Activated effector memory CD4-positive, alpha-beta T cell treated with Interleukin-2 at 50 U/mL for 16 hours (primary cell): ENCODE data around the gene TUBB8.
"Not testable (repeated sequence)": the region's sequence is repeated elsewhere in the genome, so short reads cannot be mapped to it uniquely, and the experiment has no call there.

Source experiments
- DNase-seq: peaks from one replicate; pipeline ENCODE4 v3.0.0-alpha.2; 2020

Gene TUBB8

DNA sequence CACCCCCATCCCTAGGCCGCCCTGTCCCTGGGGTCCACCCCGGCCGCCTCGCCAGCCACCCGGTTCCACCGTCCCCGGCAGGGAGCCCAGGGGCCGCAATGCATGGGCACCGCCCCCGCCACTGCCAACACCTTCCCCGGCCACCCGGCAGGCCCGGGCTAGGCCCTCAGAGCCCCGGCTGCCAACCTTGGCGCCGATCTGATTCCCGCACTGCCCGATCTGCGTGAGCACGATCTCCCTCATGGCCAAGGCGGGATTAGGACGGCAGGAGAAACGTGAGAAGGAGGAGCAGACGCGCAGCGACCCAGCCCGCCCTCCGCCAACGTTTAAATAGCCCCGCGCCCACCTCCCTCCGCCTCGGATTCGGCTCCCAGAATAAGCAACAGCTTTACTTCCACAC is at the start of gene TUBB8:
Gene TUBB8 (minus strand): TSS at position 301 of the 400 bp plus-strand sequence. CDS start 58 bp downstream, at position 243.
- no peak for DNase-seq

DNA sequence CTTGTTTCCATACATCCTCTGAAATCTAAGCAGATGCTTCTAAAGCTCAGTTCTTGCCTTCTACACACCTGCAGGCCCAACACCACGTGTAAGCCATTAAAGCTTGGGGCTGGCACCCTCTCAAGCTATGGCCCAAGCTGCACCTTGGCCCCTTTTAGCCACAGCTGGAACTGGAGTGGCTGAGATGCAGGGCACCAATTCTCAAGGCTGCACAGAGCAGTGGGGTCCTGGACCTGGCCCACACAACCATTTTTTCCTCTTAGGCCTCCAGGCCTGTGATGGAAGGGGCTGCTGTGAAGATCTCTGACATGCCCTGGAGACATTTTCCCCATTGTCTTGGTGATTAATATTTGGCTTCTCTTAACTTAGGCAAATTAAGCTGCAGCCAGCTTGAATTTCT is 47.4 kb upstream of the TUBB8 start:
- no peak for DNase-seq

DNA sequence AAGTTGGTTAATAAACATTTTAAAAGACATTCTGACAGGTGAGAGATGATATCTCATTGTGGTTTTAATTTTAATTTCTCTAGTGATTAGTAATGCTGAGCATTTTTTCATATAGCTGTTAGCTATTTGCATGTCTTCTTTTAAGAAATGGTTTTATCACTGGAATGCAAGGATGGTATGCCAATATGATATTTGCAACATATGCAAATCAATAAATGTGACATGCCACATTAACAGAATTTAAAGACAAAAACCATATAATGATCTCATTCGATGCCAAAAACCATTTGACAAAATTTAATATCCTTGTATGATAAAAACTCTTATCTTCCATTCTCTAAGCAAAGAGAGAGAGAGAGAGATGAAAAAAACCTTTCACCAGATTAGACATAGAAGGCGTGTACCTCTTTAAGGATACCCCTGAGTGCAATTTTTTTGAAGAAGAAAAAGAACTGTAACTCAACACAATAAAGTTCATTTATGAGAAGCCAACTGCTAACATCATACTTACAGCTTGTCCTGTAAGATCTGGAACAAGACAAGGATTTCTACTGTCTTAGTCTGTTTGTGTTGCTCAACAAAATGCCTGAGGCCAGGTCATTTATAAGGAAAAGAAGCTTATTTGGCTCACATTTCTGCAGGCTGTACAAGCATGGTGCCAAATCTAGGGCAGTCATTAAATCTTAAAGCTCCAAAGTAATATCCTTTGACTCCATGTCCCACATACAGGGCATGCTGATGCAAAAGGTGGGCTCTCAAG is 46.4 kb upstream of the TUBB8 start:
- DNase-seq = no peak

DNA sequence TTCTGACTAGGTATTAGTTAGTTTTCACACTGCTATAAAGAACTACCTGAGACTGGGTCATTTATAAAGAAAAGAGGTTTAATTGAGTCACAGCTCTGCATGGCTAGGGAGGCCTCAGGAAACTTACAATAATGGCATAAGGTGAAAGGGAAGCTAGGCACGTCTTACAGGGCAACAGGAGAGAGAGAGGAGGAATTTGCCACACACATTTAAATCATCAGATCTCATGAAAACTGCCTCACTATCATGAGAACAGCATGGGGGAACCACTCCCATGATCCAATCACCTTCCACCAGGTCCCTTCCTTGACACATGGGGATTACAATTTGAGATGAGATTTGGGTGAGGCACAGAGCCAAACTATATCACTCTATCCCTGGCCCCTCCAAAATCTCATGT is 45.5 kb upstream of the TUBB8 start:
- DNase-seq = no peak

DNA sequence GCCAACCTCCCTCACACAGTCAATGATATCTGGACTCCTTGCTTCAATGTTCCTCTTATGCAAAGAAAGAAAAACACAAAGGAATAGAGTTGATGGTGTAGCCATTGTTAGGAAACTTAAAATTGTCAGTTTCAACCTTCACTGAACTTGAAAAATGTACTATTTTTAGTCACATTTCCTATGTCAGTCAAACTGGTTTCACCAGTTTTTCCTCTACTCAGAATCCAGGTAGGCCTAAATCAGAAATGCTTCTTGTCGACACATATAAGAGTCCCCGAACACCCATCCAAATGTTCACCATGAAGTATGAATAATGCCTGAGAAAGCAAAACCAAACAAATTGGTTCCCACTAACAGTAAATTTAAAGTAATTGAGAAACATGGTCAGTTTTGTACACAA is 43.8 kb upstream of the TUBB8 start:
- no peak for DNase-seq

DNA sequence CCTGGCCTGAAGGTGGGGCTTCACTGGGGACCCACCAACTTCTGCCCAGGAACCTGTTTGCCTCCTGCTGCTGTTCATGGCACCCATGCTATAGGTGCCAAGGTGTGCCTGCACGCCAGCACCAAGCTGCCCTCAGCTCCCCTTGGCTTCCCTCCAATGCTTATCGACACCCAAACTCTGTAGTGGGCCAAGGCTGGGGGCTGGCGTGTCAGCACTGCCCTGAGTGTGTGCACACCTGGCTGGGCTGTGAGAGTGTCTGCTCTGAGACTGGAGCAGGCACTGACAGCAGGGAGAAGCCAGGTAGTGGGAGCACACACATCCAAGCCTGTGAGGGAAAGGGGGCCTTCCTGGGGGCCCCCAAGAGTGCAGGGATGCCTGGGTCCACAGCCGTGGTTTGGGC is 43.1 kb upstream of the TUBB8 start:
- DNase-seq = no peak

DNA sequence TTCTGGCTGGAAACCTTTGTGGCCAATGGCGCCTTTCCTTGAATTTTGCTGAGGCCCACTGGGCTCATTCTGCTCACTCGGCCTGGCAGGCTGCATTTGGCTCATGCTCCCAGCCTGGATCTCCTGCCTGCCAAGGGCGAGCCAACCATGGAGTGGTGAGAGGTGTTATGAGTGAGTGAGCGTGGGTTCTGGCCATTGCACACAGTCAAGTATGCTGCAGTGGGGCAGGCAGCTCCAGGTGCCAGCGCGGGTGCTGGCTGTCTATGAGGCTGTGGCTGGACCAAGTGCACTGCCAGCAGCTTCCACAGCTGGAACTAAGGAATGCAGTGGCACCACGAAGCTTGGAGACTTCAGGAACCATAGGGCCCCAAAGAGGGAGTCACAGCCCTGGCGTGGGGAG is 42.2 kb upstream of the TUBB8 start:
- DNase-seq = no peak

DNA sequence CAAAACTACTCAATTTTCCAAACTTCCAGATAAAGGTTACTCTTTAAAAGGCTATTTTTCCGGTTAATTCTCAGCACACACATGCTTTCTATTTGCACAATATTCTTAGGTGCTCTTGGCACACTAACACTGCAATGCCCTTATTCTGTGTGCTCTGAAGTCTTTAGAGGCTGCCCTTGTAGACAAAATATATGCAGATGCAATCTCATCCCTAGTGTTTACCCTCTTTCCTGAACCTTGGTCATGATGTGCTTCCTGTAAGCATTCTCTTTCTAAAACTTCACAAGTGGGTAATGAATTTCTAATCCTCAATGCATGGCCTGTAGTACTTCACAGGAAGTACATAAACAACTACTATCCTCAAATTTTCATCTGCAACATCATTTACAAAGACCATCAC is 41.1 kb upstream of the TUBB8 start:
- no peak for DNase-seq

DNA sequence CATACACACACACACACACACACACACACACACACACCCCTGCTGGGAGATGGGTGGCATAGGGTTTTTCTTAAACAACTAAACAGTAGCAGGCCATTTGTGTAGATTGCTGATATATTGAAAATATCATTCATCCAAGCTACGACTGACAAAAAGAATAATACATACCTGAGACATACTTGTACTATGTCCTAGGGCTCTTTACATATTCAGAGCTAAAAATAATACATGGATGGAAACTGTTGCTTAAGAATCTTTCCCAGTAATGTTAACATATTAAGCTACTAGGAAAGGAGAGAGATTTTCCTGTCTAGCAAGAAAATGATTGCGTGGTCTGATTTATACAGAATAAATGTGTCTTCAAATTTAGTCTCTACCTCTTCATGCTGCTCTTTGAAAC is 40.2 kb upstream of the TUBB8 start:
- DNase-seq = no peak

DNA sequence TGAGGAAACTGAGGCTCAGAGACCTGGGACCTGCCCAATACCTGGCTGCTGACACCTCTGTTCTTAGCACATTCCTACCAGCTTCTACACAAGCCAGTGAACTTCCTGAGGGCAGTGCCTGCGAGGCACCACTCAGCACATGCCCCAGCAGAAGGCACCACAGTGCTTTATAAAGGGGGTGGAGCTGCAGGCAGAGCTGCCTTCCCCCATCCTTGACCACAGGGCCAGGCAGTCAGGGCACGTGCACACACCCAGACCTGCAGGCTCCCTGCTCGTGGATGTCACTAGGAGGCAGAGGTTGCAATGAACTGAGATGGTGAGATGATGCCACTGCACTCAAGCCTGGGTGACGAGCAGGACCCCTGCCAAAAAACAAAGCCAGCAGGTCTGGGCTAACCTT is 39.2 kb upstream of the TUBB8 start:
- DNase-seq = no peak

DNA sequence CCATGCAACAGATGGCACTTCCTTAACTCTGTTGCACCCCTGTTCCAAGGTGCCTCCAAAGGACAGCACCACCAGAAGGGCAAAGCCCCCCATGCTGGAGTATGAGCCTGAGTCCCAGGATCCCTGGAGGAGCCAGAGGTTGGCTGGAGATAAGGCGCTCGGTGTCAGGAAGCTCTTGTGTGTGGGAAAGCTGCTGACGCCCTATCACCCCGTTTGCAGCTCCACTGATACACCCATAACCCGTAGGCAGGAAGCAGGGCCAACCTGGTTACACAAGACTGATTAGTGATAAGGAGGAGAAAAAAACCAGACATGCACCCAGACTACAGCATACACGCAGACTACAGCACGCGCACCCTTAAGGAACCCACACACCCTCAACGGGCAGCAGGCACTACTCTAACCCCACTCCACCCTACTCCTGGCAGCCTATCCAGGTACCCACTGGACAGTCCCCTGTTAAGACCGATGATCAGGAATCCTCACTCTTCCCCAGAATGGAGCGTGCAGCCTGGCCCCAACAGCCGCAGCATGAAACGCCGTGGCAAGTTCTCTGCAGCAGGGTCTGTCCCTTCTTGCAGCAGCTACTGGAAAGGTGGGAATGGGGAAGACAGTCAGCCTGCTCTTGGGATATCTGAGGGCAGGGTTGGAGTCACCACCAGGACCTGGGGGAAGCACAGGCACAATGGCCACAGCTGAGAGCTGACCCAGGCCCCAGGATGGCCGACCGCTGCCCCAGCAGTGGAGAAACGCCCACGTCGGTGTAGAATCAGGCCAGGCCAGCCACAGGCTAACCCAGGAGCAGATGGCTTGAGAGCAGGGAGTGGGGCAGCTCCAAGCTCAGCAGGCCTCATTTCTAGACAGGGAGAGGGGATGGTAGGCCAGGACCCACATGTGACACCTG is 38.3 kb upstream of the TUBB8 start:
- no peak for DNase-seq

DNA sequence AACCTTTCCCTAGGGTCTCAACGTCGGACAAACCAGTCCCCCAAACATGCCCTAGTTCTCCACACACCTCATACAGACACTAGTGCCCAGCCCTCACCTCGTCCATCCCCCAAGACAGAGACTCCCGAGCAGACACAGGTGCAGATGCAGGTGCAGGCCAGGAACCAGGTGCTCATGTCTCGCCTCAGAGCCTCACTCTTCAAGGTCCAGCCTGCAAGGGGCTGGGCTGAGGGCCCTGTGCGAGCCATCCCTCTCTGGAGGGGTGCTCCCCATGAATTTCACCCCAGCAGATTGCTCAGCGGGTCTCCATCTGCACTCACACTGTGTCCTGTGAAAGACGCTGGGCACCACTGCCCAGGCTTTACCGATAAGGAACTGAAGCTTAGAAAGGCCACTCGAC is 36.9 kb upstream of the TUBB8 start:
- no peak for DNase-seq

DNA sequence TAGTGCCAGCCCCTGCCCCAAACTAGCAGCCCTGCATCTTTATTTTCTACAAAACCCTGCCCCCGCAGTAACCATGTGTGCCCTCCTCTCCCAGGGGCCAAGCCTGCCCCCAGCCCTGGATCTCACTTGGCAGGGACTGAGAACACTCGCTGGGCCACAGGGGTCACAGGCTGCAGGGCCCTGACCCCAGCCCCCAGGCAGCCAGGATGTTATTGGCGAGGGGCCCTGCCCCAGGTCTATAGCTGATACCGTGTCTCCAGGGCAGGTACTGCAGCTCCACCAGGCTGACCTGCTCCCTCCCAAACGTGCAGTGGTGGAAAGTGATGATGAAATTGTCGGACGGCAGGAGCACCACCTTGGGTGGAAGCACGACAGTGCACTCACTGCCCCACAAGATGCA is 35.9 kb upstream of the TUBB8 start:
- no peak for DNase-seq

DNA sequence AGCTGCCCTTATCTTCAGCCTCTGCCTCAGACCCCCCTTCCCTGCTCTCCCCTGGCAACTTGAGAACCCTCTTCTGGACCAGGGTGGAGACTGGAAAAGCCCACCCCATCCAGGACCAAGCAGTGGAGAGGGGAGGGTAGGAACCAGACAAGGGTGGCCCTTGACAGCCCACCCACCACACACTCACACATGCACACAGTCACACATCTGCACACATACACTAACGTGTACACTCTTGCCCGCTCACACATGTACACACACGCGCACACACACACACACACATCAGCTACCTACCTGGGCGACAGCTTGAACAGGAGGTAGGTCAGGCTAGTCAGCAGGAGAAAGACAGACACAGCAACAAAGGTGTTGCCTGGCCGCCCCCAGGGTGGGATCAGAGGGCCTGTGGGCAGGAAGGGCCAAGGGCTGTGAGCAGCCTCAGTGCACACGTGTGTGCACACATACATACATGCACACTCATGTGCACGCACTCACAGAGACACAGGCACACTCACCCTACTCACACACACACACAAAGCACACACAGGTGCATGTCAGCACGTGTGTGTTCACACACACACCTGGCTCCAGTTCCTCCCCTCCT is 34.9 kb upstream of the TUBB8 start:
- DNase-seq = no peak

DNA sequence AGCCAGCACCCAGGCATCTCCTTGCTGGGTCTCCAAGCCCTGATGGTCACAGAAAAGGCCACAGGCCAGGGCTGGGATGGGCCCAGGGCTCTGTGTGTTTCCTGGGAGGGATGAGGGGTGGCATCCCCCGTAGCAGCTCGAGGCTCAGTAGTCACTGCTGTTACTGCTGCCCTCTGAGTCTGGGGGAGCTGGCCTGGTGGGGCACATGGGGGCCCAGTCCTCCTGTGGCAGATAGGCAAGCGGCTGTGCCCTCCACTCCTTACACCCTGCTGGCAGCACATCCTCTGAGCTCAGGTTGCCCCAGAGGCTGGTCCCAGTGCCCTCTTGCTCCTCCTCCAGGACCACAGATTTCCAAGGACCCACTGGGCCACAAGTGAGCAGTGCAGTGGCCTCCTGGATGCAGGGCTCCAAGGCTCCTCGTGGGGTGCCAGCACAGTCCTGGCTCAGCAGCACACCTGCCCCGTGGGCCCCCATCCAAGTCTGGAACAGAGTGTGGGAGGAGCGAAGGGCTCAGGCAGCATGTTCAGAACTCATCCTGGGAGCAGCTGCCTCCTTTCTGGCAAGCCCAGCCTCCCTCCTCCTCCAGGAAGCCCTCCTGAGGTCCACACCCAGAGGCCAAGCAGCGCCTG is 31.5 kb upstream of the TUBB8 start:
- no peak for DNase-seq

DNA sequence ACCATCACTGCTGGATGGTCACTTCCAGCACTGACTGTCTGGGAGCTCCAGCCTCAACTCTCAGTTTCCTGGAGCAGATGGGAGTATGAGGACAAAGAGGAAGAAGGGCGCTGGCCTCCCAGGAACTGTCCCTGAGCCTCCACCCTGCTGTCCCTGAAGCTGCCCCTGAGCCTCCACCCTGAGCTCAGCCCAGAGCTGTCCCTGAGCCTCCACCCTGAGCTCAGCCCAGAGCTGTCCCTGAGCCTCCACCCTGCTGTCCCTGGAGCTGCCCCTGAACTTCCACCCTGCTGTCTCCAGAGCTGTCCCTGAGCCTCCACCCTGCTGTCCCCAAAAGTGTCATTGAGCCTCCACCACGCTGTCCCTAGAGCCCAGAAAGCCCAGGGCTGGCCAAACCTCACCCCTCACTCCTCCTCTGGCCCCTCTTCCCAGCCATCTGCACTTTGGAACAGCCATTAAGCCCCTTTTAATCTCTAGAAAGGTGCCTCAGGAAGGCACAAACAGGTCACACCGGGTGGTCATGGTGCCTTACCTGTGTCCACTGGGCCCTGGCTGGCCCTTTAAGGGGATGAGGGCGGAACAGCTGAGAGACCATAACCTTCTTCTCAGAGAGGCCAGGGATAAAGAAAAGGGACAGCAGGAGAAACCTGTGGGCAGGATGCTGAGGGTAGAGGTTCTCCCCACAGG is 30.6 kb upstream of the TUBB8 start:
- DNase-seq = no peak

DNA sequence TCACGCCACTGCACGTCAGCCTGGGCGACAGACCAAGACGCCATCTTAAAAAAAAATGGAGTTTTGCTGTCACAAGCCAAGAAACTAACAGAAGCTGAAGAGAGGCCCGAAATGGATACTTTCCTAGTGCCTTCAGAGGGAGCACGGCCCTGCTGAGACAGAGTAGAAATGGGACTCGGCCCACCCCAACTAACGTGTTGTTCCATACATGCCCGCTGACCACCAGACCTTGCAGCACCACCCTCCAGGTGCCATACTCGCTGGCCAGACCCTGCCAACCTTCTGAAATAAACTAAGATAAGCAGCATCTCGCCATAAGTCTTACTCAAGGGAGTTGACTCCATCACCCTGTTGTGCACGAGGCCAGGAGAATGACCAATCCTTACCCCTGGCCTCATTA is 29.5 kb upstream of the TUBB8 start:
- no peak for DNase-seq

DNA sequence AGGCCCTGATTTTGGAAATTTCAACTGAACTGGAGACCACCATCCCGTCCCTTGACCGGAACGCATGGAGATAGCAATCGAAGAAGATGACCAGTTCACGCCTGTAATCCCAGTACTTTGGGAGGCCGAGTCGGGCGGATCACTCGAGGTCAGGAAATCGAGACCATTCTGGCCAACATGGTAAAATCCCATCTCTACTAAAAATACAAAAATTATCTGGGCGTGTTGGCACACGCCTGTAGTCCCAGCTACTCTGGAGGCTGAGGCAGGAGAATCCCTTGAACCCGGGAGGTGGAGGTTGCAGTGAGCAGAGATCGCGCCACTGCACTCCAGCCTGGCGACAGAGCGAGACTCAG is 25.1 kb upstream of the TUBB8 start:
- DNase-seq = not testable (repeated sequence)

DNA sequence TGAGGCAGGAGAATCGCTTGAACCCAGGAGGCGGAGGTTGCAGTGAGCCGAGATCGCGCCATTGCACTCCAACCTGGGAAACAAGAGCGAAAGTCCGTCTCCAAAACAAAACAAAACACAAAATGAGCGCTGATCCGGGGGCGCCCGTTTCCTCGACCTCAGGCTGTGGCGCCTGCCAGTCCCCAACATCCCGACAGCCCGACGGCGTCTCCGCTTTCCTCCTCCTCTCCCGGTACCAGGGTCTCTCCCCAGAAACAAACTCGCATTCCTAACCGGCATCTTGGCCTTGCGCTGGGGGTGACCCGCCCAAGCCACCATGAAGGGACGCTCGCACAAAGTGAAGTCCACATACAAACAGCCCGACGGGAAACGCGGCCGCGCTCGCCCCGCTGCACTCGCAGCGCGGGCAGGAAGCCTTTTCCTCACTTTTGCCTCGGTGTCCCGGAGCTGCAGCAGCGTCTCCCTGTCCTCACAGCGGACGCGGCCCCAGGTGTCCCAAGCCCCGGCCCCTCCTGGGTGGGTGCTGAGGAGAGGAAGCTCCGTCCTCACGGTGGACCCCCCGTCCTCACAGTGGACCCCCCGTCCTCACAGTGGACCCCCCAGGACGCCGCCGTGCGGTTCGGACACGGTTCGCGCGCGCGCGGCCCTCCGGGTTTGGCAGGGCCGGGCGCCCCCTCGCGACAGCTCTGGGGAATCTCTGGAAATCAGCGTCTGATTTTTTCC is 24.6 kb upstream of the TUBB8 start:
- DNase-seq = peak; percentile 27

DNA sequence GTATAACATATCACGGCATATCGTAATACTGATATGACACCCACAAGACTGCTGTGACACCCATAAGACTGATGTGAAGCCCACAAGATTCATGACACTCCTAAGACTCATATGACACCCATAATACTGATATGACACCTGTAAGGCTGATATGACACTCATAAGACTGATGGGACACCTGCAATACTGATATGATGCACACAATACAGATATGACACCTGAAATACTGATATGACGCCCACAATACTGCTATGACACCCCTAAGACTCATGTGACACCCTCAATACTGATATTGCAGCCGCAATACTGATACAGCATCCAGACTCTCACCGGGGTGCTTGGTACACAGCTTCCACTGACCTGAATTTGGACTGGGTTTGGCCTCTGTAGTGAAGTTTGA is 19.1 kb upstream of the TUBB8 start:
- not testable (repeated sequence) for DNase-seq

DNA sequence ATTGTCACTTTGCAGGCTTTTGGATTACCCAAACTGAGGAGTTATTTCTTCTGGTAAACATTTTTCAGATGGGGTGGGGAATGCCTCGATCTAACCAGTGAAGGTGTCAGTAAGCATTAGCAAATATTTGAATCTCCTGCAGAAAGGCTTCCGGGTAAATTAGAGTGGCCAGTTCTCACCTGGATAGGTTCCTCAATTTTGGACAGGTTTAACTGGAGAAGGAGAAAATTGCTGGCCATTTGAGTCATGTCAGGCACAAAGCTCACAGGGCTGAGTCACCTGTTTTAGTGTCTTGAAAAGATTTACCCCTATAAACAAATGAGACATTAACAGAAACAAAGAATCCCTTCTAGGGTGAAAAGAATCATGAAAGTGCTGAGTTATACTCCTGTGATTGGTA is 830 bp upstream of the TUBB8 start:
- DNase-seq = not testable (repeated sequence)

DNA sequence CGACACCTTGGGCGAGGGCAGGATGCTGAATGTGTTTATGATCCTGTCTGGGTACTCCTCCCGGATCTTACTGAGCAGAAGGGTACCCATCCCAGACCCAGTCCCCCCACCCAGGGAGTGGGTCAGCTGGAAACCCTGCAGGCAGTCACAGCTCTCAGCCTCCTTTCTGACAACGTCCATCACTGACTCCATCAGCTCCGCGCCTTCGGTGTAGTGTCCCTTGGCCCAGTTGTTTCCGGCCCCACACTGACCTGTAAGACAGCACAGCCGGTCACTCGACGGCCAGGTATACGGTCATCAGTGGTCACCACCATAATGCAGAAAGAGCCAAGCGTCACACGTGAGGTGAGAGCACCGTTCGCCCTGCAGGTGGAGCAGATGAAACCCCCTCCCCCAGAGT is 1.2 kb downstream of the TUBB8 start:
- DNase-seq = not testable (repeated sequence)
